Type B pancreatic cell (in vitro differentiated cells): Measurements from ENCODE around the gene FGFR2. TPM values are rescaled to one million over a fixed set of nuclear protein-coding genes. Genes with fewer than 3 reads are reported as not detected.

Experiments used
- DNase-seq: peaks from one replicate; pipeline ENCODE4 v3.0.0; 2021; ENCODE audit warnings: mixed read lengths; ENCODE audit not compliant: unreplicated experiment; ENCODE audit errors: extremely low spot score
- H3K27ac Mint-ChIP-seq: 2 replicates; pipeline ENCODE4 v1.8.0; 2021; ENCODE audit warnings: mild to moderate bottlenecking, mixed read lengths
- H3K27me3 Mint-ChIP-seq: 2 replicates; pipeline ENCODE4 v1.8.0; 2021; ENCODE audit warnings: mixed read lengths
- H3K36me3 Mint-ChIP-seq: 2 replicates; pipeline ENCODE4 v1.8.0; 2021; ENCODE audit warnings: mixed read lengths
- H3K4me1 Mint-ChIP-seq: one replicate; pipeline ENCODE4 v1.8.0; 2021; ENCODE audit warnings: mixed read lengths; ENCODE audit not compliant: unreplicated experiment
- H3K4me3 Mint-ChIP-seq: 2 replicates; pipeline ENCODE4 v1.8.0; 2021; ENCODE audit warnings: mild to moderate bottlenecking, mixed read lengths
- H3K9me3 Mint-ChIP-seq: 2 replicates; pipeline ENCODE4 v1.8.0; 2021; ENCODE audit warnings: mixed read lengths
- CTCF ChIP-seq: fragments of 200-600 bp; sonication (generic); conservative IDR thresholded peaks from 2 replicates; pipeline ENCODE4 v1.5.0; 2021; ENCODE audit warnings: antibody characterized with exemption, mild to moderate bottlenecking
- total RNA-seq: library from RNA; stranded (reverse); gene quantifications from 2 replicates; pipeline ENCODE4 v1.2.1, GENCODE V29; 2021; ENCODE audit warnings: low replicate concordance

The FGFR2 gene
- total RNA-seq, 1 donor from 2014 or later: 173 TPM

- peaks cover 63% of the 10 kb centered on the region for H3K4me1 Mint-ChIP-seq
- peaks cover 28% of the 10 kb centered on the region for H3K36me3 Mint-ChIP-seq
- peak overlapping the region; percentile 86 for H3K27ac Mint-ChIP-seq
- no peaks in the 10 kb centered on the region for H3K9me3 Mint-ChIP-seq
- peaks cover 3% of the 10 kb centered on the region for H3K27me3 Mint-ChIP-seq
- TF ChIP-seq CTCF: no peak
- no peak for DNase-seq
- peak overlapping the region; percentile 98 for H3K4me3 Mint-ChIP-seq
Measured at GRCh38 chr10:121596689-121597503, 1.3 kb downstream of the FGFR2 start.

GRCh38 chr10:121595806-121596688, 2.2 kb downstream of the FGFR2 start:
- no peaks in the 10 kb centered on the region for H3K9me3 Mint-ChIP-seq
- H3K27me3 Mint-ChIP-seq: peaks cover 2% of the 10 kb centered on the region
- peak overlapping the region; percentile 98 for H3K4me3 Mint-ChIP-seq
- H3K36me3 Mint-ChIP-seq: peaks cover 32% of the 10 kb centered on the region
- peaks cover 62% of the 10 kb centered on the region for H3K4me1 Mint-ChIP-seq
- peak overlapping the region; percentile 86 for H3K27ac Mint-ChIP-seq
- no peak for TF ChIP-seq CTCF
- DNase-seq: no peak

- no peaks in the 10 kb centered on the region for H3K9me3 Mint-ChIP-seq
- H3K27me3 Mint-ChIP-seq: no peaks in the 10 kb centered on the region
- peaks cover 38% of the 10 kb centered on the region for H3K36me3 Mint-ChIP-seq
- H3K27ac Mint-ChIP-seq: peak overlapping the region; percentile 86
- H3K4me3 Mint-ChIP-seq: peak overlapping the region; percentile 98
- DNase-seq: no peak
- peaks cover 61% of the 10 kb centered on the region for H3K4me1 Mint-ChIP-seq
- TF ChIP-seq CTCF: no peak
Measured at GRCh38 chr10:121595351-121595805, 2.9 kb downstream of the FGFR2 start.

- peak overlapping the region; percentile 86 for H3K27ac Mint-ChIP-seq
- no peaks in the 10 kb centered on the region for H3K27me3 Mint-ChIP-seq
- H3K4me1 Mint-ChIP-seq: peaks cover 56% of the 10 kb centered on the region
- no peaks in the 10 kb centered on the region for H3K9me3 Mint-ChIP-seq
- H3K4me3 Mint-ChIP-seq: peak overlapping the region; percentile 98
- no peak for DNase-seq
- TF ChIP-seq CTCF: no peak
- peaks cover 38% of the 10 kb centered on the region for H3K36me3 Mint-ChIP-seq
Measured at GRCh38 chr10:121594623-121595350, 3.5 kb downstream of the FGFR2 start.

GRCh38 chr10:121594076-121594475, 4.2 kb downstream of the FGFR2 start:
- no peak for DNase-seq
- Mint-ChIP-seq H3K27ac (peak overlapping the region; percentile 13), H3K27me3 (no peaks in the 10 kb centered on the region), H3K36me3 (peaks cover 42% of the 10 kb centered on the region), H3K4me1 (peaks cover 53% of the 10 kb centered on the region), H3K4me3 (peak overlapping the region; percentile 98), H3K9me3 (no peaks in the 10 kb centered on the region)
- no peak for TF ChIP-seq CTCF
